Liver (tissue), 9 donors: ENCODE data around the gene CCT7. TPM values are rescaled to one million over a fixed set of nuclear protein-coding genes. Genes with fewer than 3 reads are reported as not detected.

Experiments used
- DNase-seq: peaks from one replicate; pipeline ENCODE4 v3.0.0-alpha.2; 2017; ENCODE audit warnings: low spot score
- H3K27ac ChIP-seq, 2 donors: one replicate each; pipeline ENCODE4 v1.7.0; 2013; ENCODE audit warnings: inconsistent platforms in 2 of 2, low read length in 2 of 2, control low read depth in 1 of 2, low read depth in 1 of 2, mild to moderate bottlenecking in 1 of 2
- H3K27me3 ChIP-seq, 4 donors: one replicate each; pipeline versions ENCODE4 v1.6.1 to v1.7.0; 2013; ENCODE audit warnings: low read length in 3 of 4, inconsistent platforms in 1 of 4, mild to moderate bottlenecking in 1 of 4, moderate library complexity in 1 of 4; ENCODE audit not compliant: control insufficient read depth in 4 of 4, insufficient read depth in 4 of 4
- H3K36me3 ChIP-seq, 4 donors: one replicate each; pipeline versions ENCODE4 v1.6.1 to v1.7.0; 2013; ENCODE audit warnings: low read length in 3 of 4, mild to moderate bottlenecking in 3 of 4, low read depth in 1 of 4, moderate library complexity in 1 of 4; ENCODE audit not compliant: control insufficient read depth in 4 of 4, insufficient read depth in 3 of 4
- H3K4me1 ChIP-seq, 4 donors: one replicate each; pipeline versions ENCODE4 v1.6.1 to v1.7.0; 2013; ENCODE audit warnings: low read length in 3 of 4, mild to moderate bottlenecking in 3 of 4, moderate library complexity in 1 of 4; ENCODE audit not compliant: control insufficient read depth in 4 of 4, insufficient read depth in 4 of 4
- H3K4me3 ChIP-seq, 3 donors: one replicate each; pipeline versions ENCODE4 v1.6.1 to v1.7.0; 2013; ENCODE audit warnings: low read length in 3 of 3, control low read depth in 1 of 3, low read depth in 1 of 3, mild to moderate bottlenecking in 1 of 3
- H3K9ac ChIP-seq, 2 donors: one replicate each; pipeline ENCODE4 v1.7.0; 2013; ENCODE audit warnings: low read length in 2 of 2, mild to moderate bottlenecking in 2 of 2, moderate library complexity in 2 of 2, control low read depth in 1 of 2, low read depth in 1 of 2
- H3K9me3 ChIP-seq, 4 donors: one replicate each; pipeline versions ENCODE4 v1.6.1 to v1.7.0; 2013; ENCODE audit warnings: low read length in 3 of 4; ENCODE audit not compliant: control insufficient read depth in 4 of 4
- ATF3 ChIP-seq: IDR thresholded peaks from 2 replicates; pipeline ENCODE4 v1.6.1; 2016; ENCODE audit warnings: antibody characterized with exemption
- CTCF ChIP-seq: fragments of 150-350 bp; IDR thresholded peaks from 2 replicates; pipeline ENCODE4 v1.5.1; 2017; ENCODE audit warnings: improper control_type of control experiment, low read depth, low read length; ENCODE audit not compliant: missing input control
- FOXA1 ChIP-seq: IDR thresholded peaks from 2 replicates; pipeline ENCODE4 v1.6.1; 2016; ENCODE audit warnings: antibody characterized with exemption
- FOXA2 ChIP-seq: IDR thresholded peaks from 2 replicates; pipeline ENCODE4 v1.6.1; 2016; ENCODE audit warnings: antibody characterized with exemption
- GABPA ChIP-seq, 2 donors: IDR thresholded peaks in 1 of 2; conservative IDR thresholded peaks in 1 of 2; 2 replicates each; pipeline ENCODE4 v1.6.1; 2016; ENCODE audit warnings: antibody characterized with exemption in 2 of 2, mild to moderate bottlenecking in 1 of 2, moderate library complexity in 1 of 2
- HNF4A ChIP-seq, 2 donors: conservative IDR thresholded peaks; 2 replicates each; pipeline ENCODE4 v1.6.1; 2016; ENCODE audit warnings: antibody characterized with exemption in 2 of 2, mild to moderate bottlenecking in 2 of 2
- HNF4G ChIP-seq: IDR thresholded peaks from 2 replicates; pipeline ENCODE4 v1.6.1; 2016; ENCODE audit warnings: antibody characterized with exemption
- JUND ChIP-seq, 2 donors: IDR thresholded peaks; 2 replicates each; pipeline ENCODE4 v1.6.1; 2016; ENCODE audit warnings: antibody characterized with exemption in 2 of 2
- NR2F2 ChIP-seq: IDR thresholded peaks from 2 replicates; pipeline ENCODE4 v1.6.1; 2016; ENCODE audit warnings: antibody characterized with exemption
- RAD21 ChIP-seq, 2 donors: IDR thresholded peaks; 2 replicates each; pipeline ENCODE4 v1.6.1; 2016; ENCODE audit warnings: antibody characterized with exemption in 2 of 2, mild to moderate bottlenecking in 2 of 2
- REST ChIP-seq: IDR thresholded peaks from 2 replicates; pipeline ENCODE4 v1.6.1; 2016; ENCODE audit warnings: antibody characterized with exemption, mild to moderate bottlenecking
- SP1 ChIP-seq: IDR thresholded peaks from 2 replicates; pipeline ENCODE4 v1.6.1; 2018; ENCODE audit warnings: antibody characterized with exemption, mild to moderate bottlenecking
- TAF1 ChIP-seq: conservative IDR thresholded peaks from 2 replicates; pipeline ENCODE4 v1.6.1; 2016; ENCODE audit warnings: antibody characterized with exemption, mild to moderate bottlenecking
- YY1 ChIP-seq: IDR thresholded peaks from 2 replicates; pipeline ENCODE4 v1.6.1; 2016; ENCODE audit warnings: antibody characterized with exemption, mild to moderate bottlenecking
- WGBS: extraction: QIAGEN DNeasy Blood & Tissue Kit; methylation state at CpG from one replicate; pipeline ENCODE4 v1.1.7; 2013; 5-methylcytosine and 5-hydroxymethylcytosine counted together
- polyA plus RNA-seq, 2 donors: library from polyadenylated mRNA; stranded (reverse) in 1 of 2; unstranded in 1 of 2; fragments of 200-250 nt in 1 of 2; fragments of >200 nt in 1 of 2; fragmentation: Nextera tagmentation in 1 of 2; extraction: Ambion mirVana in 1 of 2; gene quantifications; one replicate each; pipeline versions ENCODE4 v1.2.1 to v1.2.3, GENCODE V29; 2013 to 2015
- total RNA-seq, 2 donors: library from RNA; depleted of rRNA; stranded (reverse); fragments of >200 nt; gene quantifications; one replicate each; pipeline ENCODE4 v1.2.3, GENCODE V29; 2014
- donor health status: healthy.
- donor health status: healthy.
- donor health status: healthy.
- donor health status: healthy.
- donor health status: healthy.

CCT7 gene
- total and polyA plus RNA-seq, 4 donors: 83.7 to 115 (median 101) TPM

GRCh38 chr2:73291093-73291460 lies 57.0 kb downstream of the CCT7 start:
- no peak overlapping the region for H3K9ac ChIP-seq
- no peaks in the 10 kb centered on the region for H3K36me3 ChIP-seq
- no peak overlapping the region for H3K27ac ChIP-seq
- TF ChIP-seq JUND (IDR thresholded peaks at IDR 0.05): no peak
- TF ChIP-seq SP1: no peak
- TF ChIP-seq GABPA (IDR thresholded peaks at IDR 0.05 in 1 of 2, conservative IDR thresholded peaks at IDR 0.05 in 1 of 2): no peak
- peak; percentile 99 for TF ChIP-seq REST
- TF ChIP-seq HNF4A (conservative IDR thresholded peaks at IDR 0.05): no peak
- TF ChIP-seq NR2F2: no peak
- peaks cover 0 to 3% (median 0%) of the 10 kb centered on the region in 4 donors for H3K9me3 ChIP-seq
- H3K4me1 ChIP-seq: peaks cover 6 to 17% (median 13%) of the 10 kb centered on the region in 4 donors
- WGBS: 6% methylated on average over 34 of the region's 34 CpGs
- peak overlapping the region in 1 of 3 donors; percentile 26 for H3K4me3 ChIP-seq
- DNase-seq: peak; percentile 56
- peaks cover 0 to 30% (median 13%) of the 10 kb centered on the region in 4 donors for H3K27me3 ChIP-seq

GRCh38 chr2:73291461-73292315 lies 57.6 kb downstream of the CCT7 start:
- no peak for DNase-seq
- WGBS: 5% methylated on average over 82 of the region's 82 CpGs
- Histone ChIP-seq H3K9ac (no peak overlapping the region), H3K4me3 (peak overlapping the region in 1 of 3 donors; percentile 26), H3K27ac (no peak overlapping the region), H3K27me3 (peaks cover 0 to 30% (median 12%) of the 10 kb centered on the region in 4 donors), H3K36me3 (no peaks in the 10 kb centered on the region), H3K9me3 (peaks cover 0 to 3% (median 0%) of the 10 kb centered on the region in 4 donors), H3K4me1 (peaks cover 6 to 17% (median 13%) of the 10 kb centered on the region in 4 donors)
- TF ChIP-seq REST (peak; percentile 52), SP1 (no peak)

- peaks cover 6 to 17% (median 13%) of the 10 kb centered on the region in 4 donors for H3K4me1 ChIP-seq
- no peak overlapping the region for H3K9ac ChIP-seq
- no peak overlapping the region for H3K4me3 ChIP-seq
- TF ChIP-seq HNF4G: no peak
- TF ChIP-seq YY1: no peak
- no peak for TF ChIP-seq HNF4A (conservative IDR thresholded peaks at IDR 0.05)
- TF ChIP-seq RAD21 (IDR thresholded peaks at IDR 0.05): no peak
- TF ChIP-seq ATF3: no peak
- TF ChIP-seq CTCF: no peak
- TF ChIP-seq FOXA2: no peak
- TF ChIP-seq FOXA1: no peak
- no peak for TF ChIP-seq TAF1
- H3K36me3 ChIP-seq: no peaks in the 10 kb centered on the region
- H3K9me3 ChIP-seq: peaks cover 0 to 3% (median 0%) of the 10 kb centered on the region in 4 donors
- peaks cover 0 to 32% (median 14%) of the 10 kb centered on the region in 4 donors for H3K27me3 ChIP-seq
- no peak for DNase-seq
- H3K27ac ChIP-seq: no peak overlapping the region
- WGBS: 6% methylated on average over 38 of the region's 38 CpGs
Measured at GRCh38 chr2:73292316-73292905, 58.3 kb downstream of the CCT7 start.
